EL (cell line): Measurements from ENCODE around the gene ADCY6.

ENCODE experiments used
- DNase-seq: peaks from one replicate; pipeline ENCODE4 v3.0.0-alpha.2; 2016

The ADCY6 gene

DNA sequence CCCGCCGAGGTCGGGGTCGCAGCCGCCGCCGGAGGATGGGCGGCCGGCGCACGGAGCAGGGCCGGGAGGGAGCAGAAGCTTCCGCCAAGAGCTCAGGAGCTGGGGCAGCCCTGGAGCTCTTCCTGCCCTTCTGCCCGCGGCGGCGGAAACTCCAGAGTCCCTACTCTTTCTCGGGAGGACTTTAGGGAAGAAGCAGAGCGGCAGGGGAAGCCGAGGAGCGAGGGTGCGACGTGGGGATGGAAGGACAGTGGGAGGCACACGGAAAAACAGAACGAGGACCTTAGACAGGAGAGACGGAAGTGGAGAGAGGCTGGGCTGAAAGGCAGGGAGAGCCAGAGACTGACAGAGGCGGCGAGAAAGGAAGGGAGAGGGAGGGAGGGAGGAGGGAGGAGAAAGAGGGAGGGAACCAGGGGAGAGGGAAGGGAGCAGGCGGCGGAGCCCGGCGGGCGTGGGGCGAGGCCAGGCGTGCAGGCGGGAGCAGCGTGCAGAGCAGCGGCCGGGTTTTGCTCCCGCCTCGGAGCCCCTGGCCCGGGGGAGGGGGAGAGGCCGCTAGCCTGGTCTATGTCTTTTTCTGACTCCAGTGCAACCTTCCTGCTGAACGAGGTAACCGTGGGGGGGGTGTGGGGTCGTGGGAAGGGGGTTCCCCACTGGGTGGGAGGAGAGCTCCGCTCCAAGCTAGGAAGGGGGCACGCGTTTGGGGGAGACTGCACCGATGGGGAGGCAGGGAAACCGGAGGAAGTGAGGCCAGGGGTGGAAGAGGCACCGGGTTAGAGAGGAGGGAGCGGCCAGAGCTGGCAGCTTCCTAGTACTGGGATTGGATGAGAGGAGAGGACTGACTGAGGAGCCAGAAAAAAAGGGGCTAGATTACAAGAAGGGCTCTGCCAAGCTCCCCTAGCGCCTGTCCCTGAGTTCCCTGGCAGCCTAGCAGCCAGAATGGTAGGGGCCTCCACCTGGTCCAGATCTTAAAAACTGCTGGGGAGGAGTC is 26.5 kb upstream of the ADCY6 start:
- peak; percentile 88 for DNase-seq

DNA sequence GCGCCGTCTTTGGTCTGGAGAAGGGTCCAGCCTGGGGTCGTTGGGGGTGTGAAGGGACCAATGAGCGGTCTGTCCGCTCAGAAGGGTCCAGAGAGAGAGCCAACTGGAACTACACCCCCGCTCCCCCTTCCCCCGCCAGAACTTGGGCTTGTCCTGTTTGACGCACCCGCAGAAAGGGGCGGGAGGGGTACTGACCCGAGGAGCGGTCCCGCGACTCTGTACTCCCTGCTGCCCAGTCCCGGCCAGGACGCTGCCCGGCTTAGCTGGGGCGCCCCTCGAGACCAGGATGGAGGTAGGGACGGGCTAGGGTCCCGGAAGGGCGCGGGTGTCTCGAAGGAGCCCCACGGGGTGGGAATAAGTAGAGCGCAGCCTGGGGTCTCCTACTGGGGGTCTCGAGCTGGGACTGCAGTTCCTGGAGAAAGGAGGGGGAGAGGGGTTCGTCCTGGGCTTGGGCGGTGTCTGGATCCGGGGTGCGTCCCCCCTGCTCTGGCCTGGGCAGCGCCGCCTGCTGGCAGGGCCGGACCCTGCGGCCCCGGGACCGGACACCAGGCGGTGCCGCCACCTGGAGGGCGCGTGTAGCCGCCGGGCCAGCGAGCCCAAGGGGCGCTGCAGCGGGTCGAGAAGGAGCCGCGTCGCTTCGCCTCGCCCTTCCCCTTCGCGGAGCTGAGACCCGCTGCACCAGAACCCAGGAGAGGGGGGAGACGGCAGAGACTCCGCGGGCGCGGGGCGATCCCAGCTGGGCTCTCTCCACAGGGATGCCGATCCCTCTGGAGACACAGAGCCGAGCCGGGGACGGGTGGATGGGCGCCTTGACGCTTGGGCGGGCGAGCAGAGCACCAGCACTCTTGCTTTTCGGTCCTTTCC is 25.6 kb upstream of the ADCY6 start:
- peak; percentile 82 for DNase-seq

DNA sequence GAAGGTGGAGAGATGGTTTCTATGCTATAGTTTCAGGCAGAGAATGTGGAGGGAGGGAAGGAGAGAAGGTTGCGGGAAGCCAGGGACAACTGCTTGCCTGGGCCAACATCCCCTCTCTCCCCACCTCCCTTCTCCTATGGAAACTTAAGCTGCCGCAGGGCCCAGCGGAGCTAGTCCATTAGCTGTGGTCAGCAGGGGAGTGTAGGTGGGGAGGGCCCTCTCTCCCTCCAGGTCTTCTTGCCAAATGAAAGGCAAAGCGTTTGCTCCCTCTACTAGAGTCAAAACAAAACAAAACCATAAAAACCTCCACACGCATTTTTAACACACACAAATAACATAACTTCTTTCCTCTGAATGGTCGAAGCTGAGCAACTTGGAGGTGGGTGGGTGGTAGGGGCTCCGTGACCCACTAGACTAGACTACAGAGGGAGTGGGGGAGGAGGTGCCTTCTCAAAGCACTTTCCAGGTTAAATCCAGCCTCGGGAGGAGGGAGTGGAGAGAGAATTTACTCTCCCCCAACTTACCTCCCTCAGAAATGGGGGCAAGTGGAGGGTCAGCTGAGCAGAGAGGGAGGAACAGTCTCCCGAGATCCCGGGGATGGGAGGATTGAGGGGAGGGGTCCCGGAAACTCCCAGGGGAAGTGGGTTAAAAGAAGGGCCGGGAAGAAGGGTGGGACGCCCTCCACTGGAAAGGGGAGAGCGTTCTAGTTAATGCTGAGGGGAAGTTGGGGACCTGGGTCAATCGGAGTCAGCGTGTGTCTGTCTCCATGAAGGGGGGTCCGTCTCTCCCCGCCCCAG is 24.8 kb upstream of the ADCY6 start:
- no peak for DNase-seq

DNA sequence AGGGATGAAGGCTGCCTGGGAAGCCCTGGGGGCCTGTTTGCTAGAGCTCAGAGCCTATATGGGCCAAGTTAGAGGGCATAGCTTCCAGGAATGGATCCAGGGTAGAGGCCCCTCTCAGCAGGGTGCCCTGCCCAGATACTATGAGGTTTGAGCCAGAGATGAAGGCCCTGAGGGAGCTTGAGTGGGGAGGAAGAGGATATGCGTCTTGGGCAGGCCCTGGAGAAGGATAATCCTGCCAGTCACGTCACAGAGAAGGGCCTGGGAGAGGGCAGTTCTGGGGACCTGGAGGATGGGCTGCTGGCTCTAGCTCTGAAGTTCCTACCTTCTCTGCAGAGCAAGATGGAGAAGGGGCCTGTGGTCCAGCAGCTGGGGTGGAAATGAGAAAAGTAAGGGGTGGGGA is 23.5 kb upstream of the ADCY6 start:
- peak; percentile 40 for DNase-seq

DNA sequence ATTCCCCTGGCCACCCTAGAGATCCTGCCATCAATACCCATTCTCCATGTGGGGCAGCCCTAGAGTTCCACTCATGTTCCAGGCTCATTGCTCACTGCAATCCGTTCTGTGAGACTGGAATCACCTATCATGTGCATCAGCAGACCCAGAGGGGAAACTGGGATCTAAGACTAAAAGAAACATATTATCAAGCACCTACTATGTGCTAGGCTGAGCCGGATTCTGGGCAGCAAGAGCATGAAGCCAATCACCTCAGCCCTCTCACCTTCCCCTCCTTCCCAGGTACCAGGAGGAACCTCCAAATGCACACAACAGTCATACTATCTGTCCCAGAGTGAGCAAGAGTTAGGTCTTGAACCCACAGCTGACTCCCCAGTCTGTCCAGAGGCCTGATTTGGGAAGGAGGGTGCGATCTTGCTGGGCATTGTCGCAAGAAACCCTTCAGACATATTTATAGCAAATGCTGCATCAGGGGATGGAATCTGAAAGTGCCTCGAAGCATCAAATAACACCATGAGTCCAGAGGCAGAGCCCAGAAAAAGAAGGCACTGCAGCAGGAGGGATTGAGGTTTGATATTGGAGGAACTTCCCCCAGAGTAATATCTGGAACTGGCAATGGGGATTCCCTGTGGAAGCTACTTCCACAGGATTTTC is 22.7 kb upstream of the ADCY6 start:
- no peak for DNase-seq

DNA sequence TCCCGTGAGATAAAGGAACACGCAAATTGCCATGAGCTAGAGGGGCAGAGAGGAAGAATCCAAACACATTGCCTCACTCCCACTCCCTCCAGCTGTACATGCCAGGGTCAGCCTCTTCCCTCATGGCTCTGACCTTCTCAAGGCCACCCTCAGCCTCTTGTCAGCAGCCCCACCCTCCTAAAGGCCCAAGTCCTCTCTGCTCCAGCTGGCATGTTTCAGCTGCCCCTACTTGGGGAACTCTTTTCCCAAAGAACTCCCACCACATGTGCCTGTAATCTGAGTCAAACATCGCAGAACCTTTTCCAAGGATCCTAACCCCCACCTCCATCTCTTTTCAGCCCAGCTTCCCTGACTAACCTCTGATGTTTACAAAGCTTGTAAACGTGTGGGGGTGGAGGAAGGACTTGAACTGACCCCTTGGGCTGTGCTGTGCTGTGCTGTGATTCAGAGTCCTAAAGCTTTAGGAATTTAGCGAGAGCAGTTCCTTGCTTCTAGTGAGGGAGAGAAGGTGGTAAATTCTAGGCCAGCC is 22.1 kb upstream of the ADCY6 start:
- DNase-seq, result peak; percentile 93

DNA sequence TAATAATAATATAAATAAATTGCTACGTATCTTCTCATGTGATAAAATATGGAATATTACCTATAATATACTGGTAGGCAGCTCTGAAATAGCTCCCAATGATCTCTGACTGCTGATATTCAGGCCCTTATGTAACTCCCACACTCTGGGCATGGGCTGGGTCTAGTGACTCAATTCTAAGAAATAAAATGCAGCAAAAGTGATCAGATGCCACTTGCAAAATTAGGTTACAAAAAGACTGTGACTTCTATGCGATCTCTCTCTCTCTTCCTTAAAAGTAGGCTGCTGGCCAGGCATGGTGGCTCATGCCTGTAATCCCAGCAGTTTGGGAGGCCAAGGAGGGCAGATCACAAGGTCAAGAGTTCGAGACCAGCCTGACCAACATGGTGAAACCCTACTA is 19.1 kb upstream of the ADCY6 start:
- no peak for DNase-seq

DNA sequence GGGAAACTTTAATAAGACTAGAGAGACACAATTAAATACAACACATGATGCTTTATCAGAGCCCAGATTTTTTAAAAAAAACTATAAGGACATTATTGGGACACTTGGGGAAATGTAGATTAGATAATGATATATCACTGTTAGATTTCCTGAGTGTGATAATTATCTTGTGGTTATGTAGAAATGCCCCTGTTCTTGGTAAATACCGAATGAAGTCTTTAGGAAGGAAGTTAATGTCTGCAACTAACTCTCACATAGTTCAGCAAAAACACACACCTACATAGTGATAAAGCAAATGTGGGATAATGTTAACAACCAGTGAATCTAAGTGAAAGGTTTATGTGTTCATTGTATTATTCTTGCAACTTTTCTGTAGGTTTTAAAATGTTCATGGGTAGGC is 14.8 kb upstream of the ADCY6 start:
- no peak for DNase-seq

DNA sequence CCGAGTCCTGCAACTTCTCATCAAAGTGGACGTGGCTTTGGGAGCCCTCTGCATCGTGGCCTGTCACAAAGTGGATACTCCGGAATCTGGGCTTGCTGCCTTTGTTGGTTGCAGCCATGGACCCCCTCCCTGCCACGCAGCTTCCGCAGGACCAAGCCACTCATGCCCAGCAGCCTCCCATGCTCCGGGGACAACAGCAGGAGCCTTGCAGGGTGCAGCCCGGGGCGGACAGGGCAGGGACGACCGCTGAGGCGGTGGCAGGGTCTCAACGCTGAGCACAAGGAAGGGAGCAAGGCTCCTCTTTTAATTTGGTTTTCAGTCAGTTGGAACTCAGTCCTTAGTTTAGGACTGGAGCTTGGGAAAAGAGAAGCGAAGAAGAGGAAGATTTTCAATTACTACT is 12.1 kb upstream of the ADCY6 start:
- no peak for DNase-seq

DNA sequence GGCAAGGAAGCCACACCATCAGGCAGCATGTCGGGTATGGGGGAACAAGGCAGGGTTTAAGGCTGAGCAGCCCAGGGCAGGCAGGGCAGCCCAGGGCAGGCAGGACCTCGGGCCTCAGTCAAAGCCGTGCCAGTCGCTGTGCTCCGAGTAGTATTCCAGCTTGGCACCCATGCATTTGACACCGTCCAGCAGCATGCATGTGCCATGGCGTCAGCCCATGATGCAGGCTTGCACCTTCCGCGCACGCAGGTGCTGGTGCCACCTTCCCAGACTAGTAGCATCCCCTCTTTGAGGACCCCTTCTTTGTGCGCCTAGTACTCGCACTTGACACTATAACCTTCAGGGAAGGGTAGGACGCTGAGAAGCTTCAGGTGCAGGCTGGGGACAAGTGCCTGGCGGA is 11.6 kb upstream of the ADCY6 start:
- no peak for DNase-seq

DNA sequence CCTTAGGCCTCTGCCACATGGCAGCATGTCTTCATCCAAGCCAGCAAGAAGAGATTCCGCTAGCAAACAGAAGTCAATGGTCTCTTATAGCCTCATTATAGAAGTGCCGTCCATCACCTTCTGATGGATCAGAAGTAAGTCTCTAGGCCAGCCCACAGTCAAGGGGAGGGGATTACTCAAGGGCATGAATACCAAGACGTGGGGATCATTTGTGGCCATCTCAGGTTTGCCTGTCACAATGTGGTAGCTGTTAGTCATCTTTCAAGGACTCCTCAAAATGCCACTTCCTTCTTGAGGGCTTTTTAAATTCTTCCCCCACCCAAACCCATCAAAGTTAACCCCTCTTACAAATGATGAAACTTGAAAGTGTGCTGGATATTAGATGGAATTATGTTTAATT is 8.1 kb upstream of the ADCY6 start:
- DNase-seq, result no peak

DNA sequence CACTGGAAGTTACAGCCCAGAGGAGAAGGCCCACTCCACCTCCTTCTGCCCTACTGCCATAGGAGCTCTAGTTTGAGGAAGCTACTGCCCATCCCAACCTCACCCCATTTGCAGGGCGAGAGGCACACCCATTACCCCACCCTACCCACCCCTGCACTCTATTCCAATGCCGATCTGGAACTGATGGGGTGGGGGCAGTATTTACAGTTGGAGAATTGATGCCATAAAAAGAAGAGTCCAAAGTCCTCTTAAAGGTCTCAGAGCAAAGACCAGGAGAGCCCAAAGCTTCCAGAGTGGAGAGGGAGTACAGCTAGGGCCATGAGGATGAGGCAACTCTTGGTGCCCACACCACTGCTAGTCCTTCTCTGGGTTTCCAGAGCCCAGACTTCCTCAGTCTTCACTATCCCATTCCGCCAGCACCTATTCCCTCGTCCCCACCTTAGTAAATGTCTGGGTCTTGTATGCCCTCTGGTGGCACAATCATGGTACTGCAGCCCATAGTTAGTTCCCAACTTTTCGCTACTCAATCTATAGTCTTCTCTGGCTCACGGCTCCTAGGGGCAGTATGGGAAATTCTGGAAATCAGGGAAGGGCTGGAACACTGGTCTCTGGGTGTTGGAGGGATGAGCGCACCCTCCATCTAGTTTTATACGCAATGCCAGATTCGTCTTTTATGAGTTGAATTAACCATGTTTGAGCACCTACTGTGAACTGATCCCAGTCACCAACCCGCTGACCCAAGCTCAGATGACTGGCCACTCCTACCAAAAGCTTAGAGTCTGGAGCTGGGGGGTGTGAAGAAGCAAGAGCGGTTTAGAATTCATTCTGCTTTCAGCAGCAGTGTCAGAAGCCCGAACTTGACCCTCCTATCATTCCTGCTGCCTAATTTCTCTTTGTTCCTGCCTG is 6.9 kb upstream of the ADCY6 start:
- DNase-seq, result peak; percentile 82

DNA sequence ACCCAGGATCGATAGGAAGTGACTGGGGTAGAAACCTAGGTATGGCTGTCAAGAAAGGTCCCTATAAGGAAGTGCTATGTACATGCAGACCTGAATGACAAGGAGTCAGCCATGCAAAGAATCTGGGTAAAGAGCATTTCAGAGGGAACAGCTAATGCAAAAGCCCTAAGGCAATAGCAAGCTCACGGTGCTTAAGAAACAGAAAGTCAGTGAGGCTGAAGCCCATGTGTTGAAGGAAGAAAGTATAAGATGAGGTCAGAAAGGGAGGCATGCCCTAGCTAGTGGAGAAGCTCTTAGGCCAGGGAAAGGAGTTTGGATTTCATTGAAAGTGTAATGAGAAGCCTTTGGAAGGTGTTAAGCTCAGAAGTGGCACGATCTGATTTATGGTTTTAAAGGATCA is 6.0 kb upstream of the ADCY6 start:
- DNase-seq, result peak; percentile 87

DNA sequence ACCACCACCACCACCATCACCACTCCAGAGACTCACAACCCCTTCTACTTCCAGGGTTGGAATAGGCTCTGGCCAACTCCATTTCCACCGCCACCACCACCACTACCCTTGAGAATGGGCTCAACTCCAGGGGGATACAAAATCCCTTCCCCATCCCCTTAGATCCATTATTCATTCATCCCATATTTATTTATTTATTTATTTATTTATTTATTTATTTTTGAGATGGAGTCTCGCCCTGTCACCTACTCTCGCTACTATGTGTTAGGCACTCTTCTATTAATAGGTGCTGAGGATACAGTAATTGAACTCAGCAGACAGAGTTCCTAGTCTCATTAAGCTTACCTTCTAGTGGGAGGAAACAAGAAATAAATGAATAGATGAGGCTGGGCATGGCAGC is 4.8 kb upstream of the ADCY6 start:
- DNase-seq, result no peak

DNA sequence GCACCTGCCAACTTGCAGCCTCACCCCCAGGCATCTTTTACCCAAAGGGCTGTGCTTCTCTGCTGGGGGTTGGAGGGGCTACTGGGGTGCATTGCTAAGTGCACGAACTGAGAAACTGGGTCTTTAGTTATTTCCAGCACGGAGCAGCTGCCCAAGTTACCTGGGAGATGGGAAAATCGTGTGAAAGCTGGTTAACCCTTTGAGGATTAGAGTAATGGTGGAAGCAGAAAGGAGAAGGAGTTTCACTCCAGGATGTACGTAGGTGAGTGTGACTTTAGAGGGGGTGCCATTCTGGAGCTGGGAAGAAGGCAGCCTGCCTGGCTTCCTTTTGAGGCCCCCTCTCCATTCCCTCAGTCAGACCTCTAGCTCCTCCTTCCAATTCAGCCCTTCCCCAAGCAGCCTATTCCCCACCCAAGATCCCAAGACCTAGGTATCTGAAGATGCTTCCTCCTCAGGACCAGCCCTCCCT is 1.0 kb upstream of the ADCY6 start:
- DNase-seq, result no peak

DNA sequence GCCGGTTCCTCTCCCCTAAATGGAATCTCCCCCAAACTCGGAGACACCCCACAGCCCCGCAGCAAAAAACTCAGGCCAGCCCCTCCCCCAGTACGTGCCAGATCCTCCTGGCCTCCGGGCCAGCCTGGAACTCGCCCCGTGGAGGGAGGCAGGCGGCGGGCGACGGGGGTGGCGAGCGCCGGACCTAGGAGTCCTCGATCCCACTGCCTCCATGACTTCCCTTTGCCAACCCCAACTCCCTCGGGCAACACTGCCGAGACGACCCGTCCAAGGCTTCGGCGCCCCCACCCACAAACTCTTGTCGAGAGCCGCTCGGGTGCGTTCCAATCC is 400 bp downstream of the ADCY6 start:
- DNase-seq, result no peak

DNA sequence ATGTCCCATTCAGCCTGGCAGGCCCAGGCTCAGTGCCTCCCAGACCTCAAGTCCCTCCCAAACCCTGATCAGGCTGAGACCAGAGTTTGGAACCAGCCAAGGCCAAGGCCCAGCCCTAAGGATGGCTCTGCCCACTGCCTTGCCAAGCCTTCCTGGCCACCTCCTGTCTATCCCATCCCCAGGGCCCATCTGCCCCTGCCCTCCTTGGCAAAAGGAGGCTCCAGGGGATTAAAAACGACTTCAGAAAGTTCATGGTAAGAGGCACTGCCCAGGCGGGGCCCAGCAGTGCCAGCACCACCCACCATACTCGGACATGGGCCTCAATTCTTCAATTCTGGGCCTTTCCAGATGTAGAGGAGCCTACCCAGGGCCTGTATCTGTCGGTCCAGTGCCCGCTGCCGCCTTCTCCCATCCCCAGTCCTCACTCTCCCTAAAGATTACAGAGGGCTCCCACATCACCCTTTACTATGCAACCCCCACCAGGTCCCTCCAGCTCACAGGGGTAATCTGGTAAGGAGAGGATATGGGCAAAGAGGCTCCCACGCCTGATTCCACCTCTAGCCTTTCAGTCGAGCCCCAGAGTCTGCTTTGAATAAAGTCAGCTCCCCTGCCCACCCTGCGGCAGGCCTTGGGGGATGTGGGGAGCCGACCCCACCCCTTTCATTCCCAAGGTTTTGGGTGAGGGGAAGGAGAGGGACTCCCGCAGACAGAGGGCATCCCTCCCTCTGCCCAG is 932 bp downstream of the ADCY6 start:
- no peak for DNase-seq

DNA sequence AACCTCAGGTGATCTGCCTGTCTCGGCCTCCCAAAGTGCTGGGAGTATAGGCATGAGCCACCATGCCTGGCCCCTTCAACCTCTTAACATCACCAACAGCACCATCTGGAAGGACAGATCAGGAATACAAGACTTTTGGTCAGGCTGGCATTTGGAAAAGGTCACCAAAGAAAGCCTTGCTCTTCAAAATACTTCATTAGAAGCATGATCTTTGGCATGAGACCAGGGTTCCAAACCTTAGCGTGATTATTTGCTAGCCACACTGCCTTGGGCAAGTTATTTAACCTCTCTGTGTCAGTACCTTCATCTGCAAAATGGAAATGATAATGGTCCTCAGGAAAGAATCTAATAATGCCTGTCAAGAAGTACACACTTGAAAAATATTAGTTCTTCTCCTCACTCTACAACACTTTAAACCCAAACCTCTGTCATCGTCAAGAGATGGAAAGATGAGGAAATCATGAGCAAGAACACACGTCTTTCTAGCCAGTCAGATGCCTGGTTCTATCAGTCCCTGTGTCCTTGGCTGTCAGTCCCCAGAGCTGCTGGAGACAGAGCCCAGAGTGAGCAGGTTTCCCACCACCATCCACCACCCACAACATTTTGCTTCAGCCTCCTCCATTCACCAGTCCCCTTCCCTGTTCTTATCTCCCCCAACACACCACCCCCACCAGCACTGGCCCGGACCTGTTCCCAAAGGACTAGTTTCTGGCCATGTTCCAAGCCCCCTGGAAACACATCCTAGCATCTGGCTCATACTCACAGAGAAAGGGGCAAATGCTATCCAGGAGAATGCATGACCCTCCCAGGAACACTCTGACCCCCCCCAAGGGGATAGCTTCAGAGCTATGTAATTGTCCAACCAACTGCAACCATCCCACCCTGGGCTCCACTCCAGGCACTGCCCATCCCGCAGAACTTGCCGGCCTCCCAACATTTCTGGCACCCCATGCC is 2.0 kb downstream of the ADCY6 start:
- DNase-seq, result no peak

DNA sequence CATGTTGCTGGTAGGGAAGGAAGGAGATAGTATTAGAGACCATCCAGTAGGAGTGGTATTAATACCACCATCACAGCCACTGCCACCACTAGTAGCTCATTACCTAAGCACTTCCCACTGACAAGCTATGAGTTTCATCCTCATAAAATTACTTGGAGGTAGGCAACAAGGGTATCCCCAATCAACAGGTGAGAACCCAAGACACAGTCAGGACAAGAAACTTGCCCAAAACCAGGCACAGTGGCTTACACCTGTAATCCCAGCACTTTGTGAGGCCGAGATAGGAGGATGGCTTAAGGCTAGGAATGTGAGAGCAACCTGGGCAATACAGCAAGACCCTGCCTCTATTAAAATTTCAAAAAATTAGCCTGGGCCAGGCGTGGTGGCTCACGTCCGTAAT is 5.5 kb downstream of the ADCY6 start:
- no peak for DNase-seq
